ENCODE measurements around the gene FGF22. TPM values are rescaled to one million over a fixed set of nuclear protein-coding genes. Genes with fewer than 3 reads are reported as not detected.

Gene FGF22
- total and polyA plus RNA-seq, 2 of the 13 experiments (the other 11 are each of a cell fraction or from before 2014, with no cell fraction given), result 0.24 TPM; not detected in 1

DNA sequence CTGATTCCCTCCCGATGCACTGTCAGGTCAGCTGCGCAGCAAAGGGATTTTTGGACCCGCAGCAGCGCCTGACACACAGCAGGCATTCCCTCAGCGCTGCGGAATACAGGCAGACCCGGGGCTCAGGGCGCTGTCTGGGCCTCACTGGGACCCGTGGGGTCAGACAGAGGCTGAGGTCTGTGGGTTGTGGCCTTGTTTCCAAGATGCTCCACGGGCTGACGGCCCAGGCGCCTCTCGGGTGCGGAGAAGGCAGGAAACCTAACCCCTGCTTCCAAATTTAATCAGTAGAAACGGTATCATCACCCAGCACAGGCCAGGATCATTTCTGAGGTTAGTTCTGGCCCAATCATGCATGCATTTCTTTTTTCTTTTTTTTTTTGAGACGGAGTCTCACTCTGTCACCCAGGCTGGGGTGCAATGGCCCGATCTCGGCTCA, 24.0 kb downstream of the FGF22 start (continued):
- TF ChIP-seq, protein P1, sequence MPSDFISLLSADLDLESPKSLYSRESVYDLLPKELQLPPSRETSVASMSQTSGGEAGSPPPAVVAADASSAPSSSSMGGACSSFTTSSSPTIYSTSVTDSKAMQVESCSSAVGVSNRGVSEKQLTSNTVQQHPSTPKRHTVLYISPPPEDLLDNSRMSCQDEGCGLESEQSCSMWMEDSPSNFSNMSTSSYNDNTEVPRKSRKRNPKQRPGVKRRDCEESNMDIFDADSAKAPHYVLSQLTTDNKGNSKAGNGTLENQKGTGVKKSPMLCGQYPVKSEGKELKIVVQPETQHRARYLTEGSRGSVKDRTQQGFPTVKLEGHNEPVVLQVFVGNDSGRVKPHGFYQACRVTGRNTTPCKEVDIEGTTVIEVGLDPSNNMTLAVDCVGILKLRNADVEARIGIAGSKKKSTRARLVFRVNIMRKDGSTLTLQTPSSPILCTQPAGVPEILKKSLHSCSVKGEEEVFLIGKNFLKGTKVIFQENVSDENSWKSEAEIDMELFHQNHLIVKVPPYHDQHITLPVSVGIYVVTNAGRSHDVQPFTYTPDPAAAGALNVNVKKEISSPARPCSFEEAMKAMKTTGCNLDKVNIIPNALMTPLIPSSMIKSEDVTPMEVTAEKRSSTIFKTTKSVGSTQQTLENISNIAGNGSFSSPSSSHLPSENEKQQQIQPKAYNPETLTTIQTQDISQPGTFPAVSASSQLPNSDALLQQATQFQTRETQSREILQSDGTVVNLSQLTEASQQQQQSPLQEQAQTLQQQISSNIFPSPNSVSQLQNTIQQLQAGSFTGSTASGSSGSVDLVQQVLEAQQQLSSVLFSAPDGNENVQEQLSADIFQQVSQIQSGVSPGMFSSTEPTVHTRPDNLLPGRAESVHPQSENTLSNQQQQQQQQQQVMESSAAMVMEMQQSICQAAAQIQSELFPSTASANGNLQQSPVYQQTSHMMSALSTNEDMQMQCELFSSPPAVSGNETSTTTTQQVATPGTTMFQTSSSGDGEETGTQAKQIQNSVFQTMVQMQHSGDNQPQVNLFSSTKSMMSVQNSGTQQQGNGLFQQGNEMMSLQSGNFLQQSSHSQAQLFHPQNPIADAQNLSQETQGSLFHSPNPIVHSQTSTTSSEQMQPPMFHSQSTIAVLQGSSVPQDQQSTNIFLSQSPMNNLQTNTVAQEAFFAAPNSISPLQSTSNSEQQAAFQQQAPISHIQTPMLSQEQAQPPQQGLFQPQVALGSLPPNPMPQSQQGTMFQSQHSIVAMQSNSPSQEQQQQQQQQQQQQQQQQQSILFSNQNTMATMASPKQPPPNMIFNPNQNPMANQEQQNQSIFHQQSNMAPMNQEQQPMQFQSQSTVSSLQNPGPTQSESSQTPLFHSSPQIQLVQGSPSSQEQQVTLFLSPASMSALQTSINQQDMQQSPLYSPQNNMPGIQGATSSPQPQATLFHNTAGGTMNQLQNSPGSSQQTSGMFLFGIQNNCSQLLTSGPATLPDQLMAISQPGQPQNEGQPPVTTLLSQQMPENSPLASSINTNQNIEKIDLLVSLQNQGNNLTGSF (CRISPR knock-in tag; IDR thresholded peaks at IDR 0.05), result no peak
- TF ChIP-seq ZNF530 (CRISPR knock-in tag; IDR thresholded peaks at IDR 0.05; ENCODE audit: low read depth) (no peak), YEATS4 (CRISPR knock-in tag; IDR thresholded peaks at IDR 0.05; ENCODE audit: borderline replicate concordance) (0 out of 2 replicates have a peak, but pooled peaks have one; percentile 4), RAD21 (CRISPR knock-in tag; IDR thresholded peaks at IDR 0.05) (0 out of 2 replicates have a peak, but pooled peaks have one; percentile 13), CBX5 (CRISPR knock-in tag; IDR thresholded peaks at IDR 0.05; ENCODE audit: borderline replicate concordance) (peak; percentile 2; the same call in 1 of the 2 replicates), ARHGAP35 (CRISPR knock-in tag; IDR thresholded peaks at IDR 0.05; ENCODE audit: borderline replicate concordance) (peak; percentile 7; the same call in 1 of the 2 replicates), JUN (CRISPR knock-in tag; IDR thresholded peaks at IDR 0.05) (no peak), JARID2 (CRISPR knock-in tag; IDR thresholded peaks at IDR 0.05; ENCODE audit: insufficient replicate concordance) (no peak), ZNF570 (CRISPR knock-in tag; IDR thresholded peaks at IDR 0.05; ENCODE audit: borderline replicate concordance) (no peak), NFYB (CRISPR knock-in tag; IDR thresholded peaks at IDR 0.05) (no peak), ZNF160 (CRISPR knock-in tag; IDR thresholded peaks at IDR 0.05) (no peak), ZNF841 (CRISPR knock-in tag; IDR thresholded peaks at IDR 0.05; ENCODE audit: borderline replicate concordance) (no peak), RAD51 (IDR thresholded peaks at IDR 0.05; ENCODE audit: borderline replicate concordance) (no peak), ZNF350 (CRISPR knock-in tag; IDR thresholded peaks at IDR 0.05; ENCODE audit: borderline replicate concordance, low read depth) (peak; percentile 49), XBP1 (CRISPR knock-in tag; IDR thresholded peaks at IDR 0.05) (no peak), ZNF224 (CRISPR knock-in tag; IDR thresholded peaks at IDR 0.05) (no peak), SRSF1 (optimal IDR thresholded peaks at IDR 0.05; ENCODE audit: low read depth, low read length) (no peak), TARDBP (CRISPR knock-in tag; IDR thresholded peaks at IDR 0.05) (no peak), XRCC5 (optimal IDR thresholded peaks at IDR 0.05; ENCODE audit: low read length) (peak; percentile 62), ZNF354B (CRISPR knock-in tag; IDR thresholded peaks at IDR 0.05) (no peak)
- TF ChIP-seq, protein P2, sequence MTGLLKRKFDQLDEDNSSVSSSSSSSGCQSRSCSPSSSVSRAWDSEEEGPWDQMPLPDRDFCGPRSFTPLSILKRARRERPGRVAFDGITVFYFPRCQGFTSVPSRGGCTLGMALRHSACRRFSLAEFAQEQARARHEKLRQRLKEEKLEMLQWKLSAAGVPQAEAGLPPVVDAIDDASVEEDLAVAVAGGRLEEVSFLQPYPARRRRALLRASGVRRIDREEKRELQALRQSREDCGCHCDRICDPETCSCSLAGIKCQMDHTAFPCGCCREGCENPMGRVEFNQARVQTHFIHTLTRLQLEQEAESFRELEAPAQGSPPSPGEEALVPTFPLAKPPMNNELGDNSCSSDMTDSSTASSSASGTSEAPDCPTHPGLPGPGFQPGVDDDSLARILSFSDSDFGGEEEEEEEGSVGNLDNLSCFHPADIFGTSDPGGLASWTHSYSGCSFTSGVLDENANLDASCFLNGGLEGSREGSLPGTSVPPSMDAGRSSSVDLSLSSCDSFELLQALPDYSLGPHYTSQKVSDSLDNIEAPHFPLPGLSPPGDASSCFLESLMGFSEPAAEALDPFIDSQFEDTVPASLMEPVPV (CRISPR knock-in tag; IDR thresholded peaks at IDR 0.05), result 0 out of 2 replicates have a peak, but pooled peaks have one; percentile 24
- TF ChIP-seq, protein P3, sequence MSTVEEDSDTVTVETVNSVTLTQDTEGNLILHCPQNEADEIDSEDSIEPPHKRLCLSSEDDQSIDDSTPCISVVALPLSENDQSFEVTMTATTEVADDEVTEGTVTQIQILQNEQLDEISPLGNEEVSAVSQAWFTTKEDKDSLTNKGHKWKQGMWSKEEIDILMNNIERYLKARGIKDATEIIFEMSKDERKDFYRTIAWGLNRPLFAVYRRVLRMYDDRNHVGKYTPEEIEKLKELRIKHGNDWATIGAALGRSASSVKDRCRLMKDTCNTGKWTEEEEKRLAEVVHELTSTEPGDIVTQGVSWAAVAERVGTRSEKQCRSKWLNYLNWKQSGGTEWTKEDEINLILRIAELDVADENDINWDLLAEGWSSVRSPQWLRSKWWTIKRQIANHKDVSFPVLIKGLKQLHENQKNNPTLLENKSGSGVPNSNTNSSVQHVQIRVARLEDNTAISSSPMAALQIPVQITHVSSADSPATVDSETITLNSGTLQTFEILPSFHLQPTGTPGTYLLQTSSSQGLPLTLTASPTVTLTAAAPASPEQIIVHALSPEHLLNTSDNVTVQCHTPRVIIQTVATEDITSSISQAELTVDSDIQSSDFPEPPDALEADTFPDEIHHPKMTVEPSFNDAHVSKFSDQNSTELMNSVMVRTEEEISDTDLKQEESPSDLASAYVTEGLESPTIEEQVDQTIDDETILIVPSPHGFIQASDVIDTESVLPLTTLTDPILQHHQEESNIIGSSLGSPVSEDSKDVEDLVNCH (CRISPR knock-in tag; IDR thresholded peaks at IDR 0.05), result no peak
